HG02938 (cell line): ENCODE measurements around the gene LY6G5C.

ENCODE experiments used
- ATAC-seq: cut with Tn5 transposase; IDR thresholded peaks from one replicate; pipeline ENCODE4 v1.9.1; 2021; ENCODE audit warnings: mild to moderate bottlenecking, moderate library complexity; ENCODE audit not compliant: unreplicated experiment

The LY6G5C gene

DNA sequence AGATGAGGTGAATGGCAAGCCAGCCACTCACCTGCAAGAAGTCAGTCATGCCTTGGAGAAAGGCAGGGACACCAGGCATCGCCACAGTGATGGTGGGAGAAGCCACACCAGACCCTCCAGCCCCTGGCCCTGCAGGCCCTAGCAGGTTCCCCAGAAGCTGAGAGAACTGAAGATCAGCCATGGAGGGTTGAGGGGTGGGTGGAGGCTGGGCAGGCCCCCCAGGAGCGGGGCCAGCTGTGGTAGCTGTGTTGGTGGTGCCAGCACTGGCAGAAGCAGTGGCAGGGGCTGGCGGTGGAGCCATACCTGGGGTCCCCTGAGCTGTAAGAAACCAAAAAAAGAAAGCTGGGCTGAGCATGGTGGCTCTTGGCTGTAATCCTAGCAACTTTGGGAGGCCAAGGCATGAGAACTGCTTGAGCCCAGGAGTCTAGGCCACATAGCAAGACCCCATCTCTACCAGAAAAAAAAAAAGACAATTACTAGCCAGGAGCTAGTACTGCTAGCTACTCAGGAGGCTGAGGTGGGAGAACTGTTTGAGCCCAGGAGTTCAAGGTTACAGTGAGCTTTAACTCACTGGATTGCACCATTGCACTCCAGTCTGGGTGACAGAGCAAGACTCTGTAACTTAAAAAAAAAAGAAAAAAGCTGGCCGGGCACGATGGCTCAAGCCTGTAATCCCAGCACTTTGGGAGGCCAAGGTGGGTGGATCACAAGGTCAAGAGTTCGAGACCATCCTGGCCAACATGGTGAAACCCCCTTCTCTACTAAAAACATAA is 37.9 kb downstream of the LY6G5C start:
- ATAC-seq, result no peak

DNA sequence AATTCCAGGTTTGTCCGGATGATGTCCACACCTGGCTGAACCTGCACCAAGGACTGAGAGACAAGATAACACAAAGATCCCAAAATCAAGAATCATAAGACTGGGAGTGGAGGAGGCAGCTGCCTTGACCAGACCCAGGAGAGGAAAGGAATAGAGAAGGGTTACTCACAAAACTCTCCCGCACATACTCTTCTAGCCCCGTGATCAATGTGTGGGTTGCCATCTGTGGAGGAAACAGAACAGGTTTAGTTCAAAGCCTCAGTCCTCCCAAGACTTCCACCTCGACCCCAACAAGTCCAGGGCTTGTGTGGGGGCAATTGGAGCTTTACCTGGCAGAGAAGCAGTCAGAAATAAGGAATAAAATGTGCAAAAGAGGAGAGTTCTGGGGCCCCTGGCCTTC is 39.5 kb downstream of the LY6G5C start:
- ATAC-seq, result no peak

DNA sequence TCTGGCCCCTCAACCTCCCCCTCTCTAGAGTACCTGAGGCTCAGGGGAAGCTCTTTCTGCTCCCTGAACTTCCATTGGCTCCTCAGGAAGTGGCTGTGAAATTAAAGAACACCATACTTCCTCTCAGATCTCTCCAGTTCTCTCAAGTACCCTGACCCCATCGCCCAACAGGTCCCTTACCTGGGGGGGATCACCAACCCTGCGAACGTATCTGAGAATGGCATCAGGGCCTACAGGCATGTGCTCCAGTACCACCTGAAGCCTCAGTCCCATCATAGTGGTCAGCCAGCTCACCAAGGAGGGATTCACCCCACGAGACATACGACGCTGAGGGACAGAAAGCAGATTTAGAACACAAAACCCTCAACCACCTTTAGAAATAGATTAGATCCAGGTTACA is 40.3 kb downstream of the LY6G5C start:
- ATAC-seq, result no peak

DNA sequence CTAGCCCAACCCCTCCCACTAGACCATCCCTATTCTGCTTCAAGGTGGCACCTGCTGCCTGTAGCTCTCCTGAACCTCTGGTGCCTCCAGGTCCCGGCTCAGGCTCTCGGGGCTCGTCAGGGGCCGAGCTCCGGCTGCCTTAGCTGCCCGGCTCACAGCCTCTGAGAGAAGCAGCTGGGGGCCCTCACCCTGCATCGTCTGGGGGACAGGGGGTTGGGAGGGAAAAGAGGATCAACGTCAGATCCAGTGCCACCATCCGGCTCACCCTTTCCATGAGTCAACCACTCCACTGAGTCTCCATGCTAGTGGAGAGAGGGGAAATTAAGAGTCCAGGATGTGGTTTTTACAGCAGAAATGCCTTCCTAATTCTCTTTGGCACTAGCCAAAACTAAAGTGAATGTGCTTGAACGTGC is 41.4 kb downstream of the LY6G5C start:
- no peak for ATAC-seq

DNA sequence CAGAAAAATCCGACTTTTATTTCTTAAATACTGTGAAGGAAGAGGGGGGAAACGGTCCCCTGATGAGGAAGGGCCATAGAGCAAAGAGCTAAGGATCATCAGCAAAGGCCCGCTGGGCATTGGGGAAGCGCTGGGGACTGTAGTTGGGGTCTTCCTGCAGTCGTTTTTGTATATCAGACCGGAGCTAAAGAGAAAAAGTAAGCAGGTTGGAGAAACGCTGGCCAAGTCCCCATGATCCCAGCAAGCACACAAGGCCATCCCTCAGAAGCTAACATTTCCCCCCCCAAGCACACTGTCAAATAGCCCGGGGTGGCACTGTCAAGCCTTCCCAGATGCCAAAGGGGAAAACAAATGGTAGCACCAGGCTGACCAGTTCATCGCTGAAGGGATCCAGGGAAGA is 41.8 kb downstream of the LY6G5C start:
- ATAC-seq, result no peak

DNA sequence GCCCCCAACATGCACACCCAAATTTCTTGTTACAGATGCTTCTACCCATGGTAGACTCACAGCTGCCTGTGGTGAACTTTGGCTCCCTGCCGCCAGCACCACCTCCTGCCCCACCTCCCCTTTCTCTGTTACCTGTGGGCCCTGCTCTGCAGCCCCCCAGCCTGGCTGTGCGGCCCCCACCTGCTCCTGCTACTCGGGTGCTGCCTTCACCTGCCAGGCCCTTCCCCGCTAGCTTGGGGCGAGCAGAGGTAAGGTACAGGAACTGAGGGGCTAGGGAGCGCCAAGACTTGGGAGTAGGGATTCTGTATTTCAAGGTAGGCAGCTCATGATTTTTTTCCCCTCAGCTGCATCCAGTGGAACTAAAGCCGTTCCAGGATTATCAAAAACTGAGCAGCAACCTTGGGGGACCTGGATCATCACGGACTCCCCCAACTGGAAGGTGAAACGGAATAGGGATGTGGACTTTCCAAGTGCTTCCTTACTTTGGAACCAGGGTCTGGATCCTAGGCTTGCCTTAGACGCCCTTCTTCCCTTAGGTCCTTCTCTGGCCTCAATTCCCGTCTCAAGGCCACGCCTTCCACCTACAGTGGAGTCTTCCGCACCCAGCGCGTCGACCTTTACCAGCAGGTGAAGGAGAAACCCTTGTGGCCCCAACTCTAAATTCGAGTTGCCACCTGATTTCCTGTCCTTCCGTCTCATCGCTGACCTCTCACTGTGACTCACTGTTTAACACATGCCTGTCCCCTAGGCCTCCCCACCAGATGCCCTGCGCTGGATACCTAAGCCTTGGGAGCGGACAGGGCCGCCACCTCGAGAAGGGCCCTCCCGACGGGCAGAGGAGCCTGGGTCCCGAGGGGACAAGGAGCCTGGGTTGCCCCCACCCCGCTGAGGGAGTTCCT is 43.9 kb downstream of the LY6G5C start:
- no peak for ATAC-seq

DNA sequence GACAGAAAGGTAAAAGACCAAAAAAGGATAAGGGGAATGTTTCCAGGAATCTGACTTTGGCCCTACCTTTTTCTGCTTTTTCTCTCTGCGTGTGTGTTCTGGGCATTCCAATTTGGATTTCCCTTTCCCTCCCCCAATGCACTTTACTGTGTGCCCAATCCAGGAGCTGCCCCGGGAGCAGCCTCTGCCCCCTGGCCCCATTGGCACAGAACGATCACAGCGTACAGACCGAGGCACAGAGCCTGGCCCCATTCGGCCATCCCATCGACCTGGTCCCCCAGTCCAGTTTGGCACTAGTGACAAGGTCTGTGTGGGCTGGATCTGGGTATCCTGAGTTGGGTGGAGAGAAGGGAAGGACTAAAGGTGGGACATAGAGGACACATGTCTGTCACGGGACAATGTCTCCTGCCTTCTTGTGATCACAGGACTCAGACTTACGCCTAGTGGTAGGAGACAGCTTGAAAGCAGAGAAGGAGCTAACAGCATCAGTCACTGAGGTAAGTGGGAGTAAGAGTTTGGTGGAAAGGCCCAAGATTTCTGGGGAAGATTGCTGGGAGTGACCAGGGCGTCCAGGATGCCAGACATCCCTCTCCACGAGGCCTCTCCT is 45.8 kb downstream of the LY6G5C start:
- no peak for ATAC-seq

DNA sequence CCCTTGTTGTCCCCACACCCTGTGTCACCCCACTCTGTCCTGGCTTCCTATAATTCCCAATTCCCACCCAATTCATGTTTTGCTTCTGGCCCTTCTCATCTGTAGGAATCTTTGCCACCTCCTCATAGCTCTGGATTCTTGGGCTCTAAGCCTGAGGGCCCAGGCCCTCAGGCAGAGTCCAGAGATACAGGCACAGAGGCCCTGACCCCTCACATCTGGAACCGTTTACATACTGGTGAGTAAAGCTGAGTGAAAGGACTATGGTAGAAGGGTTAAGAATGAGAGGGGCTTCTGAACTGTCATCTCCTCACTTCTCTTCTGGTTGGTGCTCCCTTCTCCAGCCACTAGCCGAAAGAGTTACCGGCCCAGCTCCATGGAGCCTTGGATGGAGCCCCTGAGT is 46.7 kb downstream of the LY6G5C start:
- no peak for ATAC-seq

DNA sequence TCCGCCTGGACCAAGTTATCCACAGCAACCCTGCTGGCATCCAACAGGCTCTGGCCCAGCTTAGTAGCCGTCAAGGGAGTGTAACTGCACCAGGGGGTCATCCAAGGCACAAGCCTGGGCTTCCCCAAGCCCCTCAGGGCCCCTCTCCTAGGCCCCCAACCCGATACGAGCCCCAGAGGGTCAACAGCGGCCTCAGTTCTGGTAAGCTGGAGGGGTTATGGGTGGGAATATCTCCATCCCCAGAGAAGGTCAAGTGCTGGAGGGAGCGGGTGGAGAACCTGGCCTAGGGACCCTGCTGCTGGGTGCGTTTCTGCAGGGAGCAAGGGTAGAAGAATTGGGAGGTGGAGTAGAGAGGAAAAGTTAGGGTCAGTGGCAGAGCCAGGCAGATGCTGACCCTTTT is 47.4 kb downstream of the LY6G5C start:
- ATAC-seq, result no peak

DNA sequence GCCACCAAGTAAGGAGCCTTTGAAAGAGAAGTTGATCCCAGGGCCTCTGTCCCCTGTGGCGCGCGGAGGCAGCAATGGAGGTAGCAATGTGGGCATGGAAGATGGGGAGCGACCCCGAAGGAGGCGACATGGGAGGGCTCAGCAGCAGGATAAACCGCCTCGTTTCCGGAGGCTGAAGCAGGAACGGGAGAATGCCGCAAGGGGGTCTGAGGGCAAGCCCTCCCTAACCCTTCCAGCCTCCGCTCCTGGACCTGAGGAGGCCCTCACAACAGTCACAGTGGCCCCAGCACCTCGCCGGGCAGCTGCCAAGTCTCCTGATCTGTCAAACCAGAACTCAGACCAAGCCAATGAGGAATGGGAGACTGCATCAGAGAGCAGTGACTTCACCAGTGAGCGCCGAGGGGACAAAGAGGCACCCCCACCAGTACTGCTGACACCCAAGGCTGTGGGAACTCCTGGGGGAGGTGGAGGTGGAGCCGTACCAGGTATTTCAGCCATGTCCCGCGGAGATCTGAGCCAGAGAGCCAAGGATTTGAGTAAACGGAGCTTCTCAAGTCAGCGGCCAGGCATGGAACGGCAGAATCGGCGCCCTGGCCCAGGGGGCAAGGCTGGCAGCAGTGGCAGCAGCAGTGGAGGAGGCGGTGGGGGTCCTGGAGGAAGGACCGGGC is 48.5 kb downstream of the LY6G5C start:
- ATAC-seq, result no peak

DNA sequence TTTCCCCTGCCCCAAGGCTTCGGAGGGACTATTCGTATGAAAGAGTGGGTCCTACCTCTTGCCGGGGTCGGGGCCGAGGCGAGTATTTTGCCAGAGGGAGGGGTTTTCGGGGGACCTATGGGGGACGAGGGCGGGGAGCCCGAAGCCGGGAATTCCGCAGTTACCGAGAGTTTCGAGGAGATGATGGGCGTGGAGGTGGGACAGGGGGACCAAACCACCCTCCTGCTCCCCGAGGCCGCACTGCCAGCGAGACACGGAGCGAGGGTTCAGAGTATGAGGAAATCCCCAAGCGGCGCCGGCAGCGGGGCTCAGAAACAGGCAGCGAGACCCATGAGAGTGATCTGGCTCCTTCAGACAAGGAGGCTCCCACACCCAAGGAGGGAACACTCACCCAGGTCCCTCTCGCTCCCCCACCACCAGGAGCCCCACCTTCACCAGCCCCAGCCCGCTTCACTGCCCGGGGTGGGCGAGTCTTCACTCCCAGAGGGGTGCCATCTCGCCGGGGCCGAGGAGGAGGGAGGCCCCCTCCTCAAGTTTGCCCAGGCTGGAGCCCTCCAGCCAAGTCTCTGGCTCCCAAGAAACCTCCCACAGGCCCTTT is 49.1 kb downstream of the LY6G5C start:
- ATAC-seq, result no peak

DNA sequence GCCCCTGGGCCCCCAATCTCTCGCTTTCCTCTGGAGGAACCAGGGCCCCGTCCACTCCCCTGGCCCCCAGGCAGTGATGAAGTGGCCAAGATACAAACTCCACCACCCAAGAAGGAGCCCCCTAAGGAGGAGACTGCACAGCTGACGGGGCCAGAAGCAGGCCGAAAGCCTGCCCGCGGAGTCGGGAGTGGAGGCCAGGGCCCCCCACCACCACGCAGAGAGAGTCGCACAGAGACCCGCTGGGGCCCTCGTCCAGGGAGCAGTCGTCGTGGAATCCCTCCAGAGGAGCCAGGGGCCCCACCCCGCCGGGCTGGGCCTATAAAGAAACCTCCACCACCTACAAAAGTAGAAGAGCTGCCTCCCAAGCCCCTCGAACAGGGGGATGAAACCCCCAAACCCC is 49.7 kb downstream of the LY6G5C start:
- ATAC-seq, result no peak

DNA sequence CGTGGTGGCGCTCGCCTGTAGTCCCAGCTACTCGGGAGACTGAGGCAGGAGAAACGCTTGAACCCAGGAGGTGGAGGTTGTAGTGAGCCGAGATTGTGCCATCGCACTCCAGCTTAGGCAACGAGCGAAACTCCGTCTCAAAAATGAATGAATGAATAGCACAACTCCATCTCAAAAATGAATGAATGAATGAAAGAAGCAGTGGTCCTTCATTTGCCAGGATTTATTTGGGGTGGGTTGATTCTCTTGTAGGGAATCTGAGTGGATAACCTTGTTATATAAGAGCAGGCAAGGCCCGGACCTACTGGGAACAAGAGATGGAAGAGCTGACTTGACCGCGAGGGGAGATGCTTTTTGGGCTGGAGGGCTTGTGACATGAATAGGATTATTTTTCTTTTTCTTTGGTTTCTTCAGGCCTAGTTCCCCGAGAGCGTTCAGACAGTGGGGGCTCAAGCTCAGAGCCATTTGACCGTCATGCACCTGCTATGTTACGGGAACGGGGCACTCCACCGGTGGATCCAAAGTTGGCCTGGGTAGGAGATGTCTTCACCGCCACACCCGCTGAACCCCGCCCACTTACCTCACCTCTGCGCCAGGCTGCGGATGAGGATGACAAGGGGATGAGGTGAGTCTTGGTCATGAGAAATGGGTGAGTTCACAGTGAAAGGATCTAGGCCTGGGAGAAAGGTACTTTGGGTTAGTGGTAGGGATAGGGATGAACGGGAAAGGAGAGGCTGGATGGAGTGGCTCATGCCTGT is 50.5 kb downstream of the LY6G5C start:
- ATAC-seq, result no peak

DNA sequence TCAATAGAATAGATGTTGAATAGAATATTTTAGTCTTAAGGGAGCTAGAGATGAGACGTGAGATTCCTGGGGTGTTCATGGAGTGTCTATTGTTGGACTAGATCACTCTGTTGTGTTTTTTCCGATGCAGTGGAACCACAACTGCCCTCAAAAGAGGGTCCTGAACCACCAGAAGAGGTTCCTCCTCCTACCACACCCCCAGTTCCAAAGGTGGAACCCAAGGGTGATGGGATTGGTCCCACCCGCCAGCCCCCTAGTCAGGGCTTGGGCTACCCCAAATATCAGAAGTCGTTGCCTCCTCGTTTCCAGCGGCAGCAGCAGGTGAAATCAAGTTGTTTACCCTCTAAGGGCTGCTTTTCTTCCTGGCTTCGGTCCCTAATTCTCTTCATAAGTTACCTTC is 51.9 kb downstream of the LY6G5C start:
- ATAC-seq, result no peak

DNA sequence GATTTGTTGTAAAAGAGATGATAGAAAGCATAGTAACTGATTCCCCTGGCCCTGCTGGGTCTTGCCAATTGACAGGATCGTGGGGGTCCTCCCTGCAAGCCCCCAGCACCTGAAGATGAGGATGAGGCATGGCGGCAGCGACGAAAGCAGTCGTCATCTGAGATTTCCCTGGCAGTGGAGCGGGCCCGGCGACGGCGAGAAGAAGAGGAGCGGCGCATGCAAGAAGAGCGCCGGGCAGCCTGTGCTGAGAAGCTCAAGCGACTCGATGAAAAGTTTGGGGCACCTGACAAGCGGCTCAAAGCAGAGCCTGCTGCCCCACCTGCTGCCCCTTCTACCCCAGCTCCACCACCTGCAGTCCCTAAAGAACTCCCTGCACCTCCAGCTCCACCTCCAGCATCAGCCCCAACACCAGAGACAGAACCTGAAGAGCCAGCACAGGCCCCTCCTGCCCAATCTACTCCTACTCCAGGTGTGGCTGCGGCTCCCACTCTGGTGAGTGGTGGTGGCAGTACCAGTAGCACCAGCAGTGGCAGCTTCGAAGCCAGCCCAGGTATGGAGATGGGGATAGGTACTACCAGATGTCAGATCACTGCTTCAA is 53.1 kb downstream of the LY6G5C start:
- ATAC-seq, result no peak

DNA sequence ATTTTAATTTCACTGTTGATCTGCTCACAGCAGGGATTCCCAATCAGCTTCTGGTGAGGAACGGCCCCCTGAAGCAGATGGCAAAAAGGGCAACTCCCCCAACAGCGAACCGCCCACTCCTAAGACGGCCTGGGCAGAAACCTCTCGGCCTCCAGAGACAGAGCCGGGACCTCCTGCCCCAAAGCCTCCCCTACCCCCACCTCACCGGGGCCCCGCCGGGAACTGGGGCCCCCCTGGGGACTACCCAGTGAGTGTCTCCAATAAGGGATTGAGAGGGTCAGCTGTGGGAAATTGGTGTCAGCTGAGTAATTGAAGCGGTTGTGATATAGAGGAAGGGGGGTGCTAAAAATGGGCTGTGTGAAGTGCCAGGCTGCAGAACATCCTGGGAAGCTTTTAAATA is 53.9 kb downstream of the LY6G5C start:
- ATAC-seq, result no peak
